ENCODE measurements around the gene UQCRC1.

- TF ChIP-seq, protein P1, sequence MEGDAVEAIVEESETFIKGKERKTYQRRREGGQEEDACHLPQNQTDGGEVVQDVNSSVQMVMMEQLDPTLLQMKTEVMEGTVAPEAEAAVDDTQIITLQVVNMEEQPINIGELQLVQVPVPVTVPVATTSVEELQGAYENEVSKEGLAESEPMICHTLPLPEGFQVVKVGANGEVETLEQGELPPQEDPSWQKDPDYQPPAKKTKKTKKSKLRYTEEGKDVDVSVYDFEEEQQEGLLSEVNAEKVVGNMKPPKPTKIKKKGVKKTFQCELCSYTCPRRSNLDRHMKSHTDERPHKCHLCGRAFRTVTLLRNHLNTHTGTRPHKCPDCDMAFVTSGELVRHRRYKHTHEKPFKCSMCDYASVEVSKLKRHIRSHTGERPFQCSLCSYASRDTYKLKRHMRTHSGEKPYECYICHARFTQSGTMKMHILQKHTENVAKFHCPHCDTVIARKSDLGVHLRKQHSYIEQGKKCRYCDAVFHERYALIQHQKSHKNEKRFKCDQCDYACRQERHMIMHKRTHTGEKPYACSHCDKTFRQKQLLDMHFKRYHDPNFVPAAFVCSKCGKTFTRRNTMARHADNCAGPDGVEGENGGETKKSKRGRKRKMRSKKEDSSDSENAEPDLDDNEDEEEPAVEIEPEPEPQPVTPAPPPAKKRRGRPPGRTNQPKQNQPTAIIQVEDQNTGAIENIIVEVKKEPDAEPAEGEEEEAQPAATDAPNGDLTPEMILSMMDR (conservative IDR thresholded peaks at IDR 0.05 in 1 of 2, IDR thresholded peaks at IDR 0.05 in 1 of 2; ENCODE audit: low read depth in 1 of 2, low read length in 2 of 2), result no peak
- no peak for TF ChIP-seq EZH2 (IDR thresholded peaks at IDR 0.05; ENCODE audit: low read length, missing control alignments)
Observed at GRCh38 chr3:48621461-48621869, 12.0 kb upstream of the UQCRC1 start, which contains the start of gene TMEM89.
